GM10847 (cell line): Measurements from ENCODE around the gene S100A13.

Experiments
- POLR2A ChIP-seq: IDR thresholded peaks from 2 replicates; pipeline ENCODE4 v1.6.1; 2011; ENCODE audit not compliant: insufficient read length; ENCODE audit errors: extremely low read depth

S100A13 gene

GRCh38 chr1:153633161-153633753 lies 6.0 kb upstream of the S100A13 start:
- TF ChIP-seq POLR2A, result no peak

GRCh38 chr1:153631047-153632022 lies 4.0 kb upstream of the S100A13 start:
- TF ChIP-seq POLR2A, result no peak

- TF ChIP-seq POLR2A, result no peak
These were observed 3.1 kb upstream of the S100A13 start for GRCh38 chr1:153630384-153630783.

GRCh38 chr1:153629971-153630370 lies 2.7 kb upstream of the S100A13 start:
- TF ChIP-seq POLR2A, result no peak

GRCh38 chr1:153629343-153629665 lies 2.0 kb upstream of the S100A13 start:
- no peak for TF ChIP-seq POLR2A

- TF ChIP-seq POLR2A, result no peak
These were observed 1.5 kb upstream of the S100A13 start for GRCh38 chr1:153628638-153629342.

- TF ChIP-seq POLR2A, result no peak
These were observed 666 bp upstream of the S100A13 start, which contains the start of gene S100A1 for GRCh38 chr1:153627715-153628626. TSS of gene S100A1 (plus strand) at chr1:153628434. CDS start at chr1:153630522, 2,088 bp downstream.

- TF ChIP-seq POLR2A, result no peak
These were observed 815 bp downstream of the S100A13 start for GRCh38 chr1:153626477-153626903.

GRCh38 chr1:153624965-153625611 lies 2.2 kb downstream of the S100A13 start:
- TF ChIP-seq POLR2A, result no peak

- TF ChIP-seq POLR2A, result no peak
These were observed 4.2 kb downstream of the S100A13 start for GRCh38 chr1:153623101-153623500.

GRCh38 chr1:153619171-153619570 lies 8.1 kb downstream of the S100A13 start:
- TF ChIP-seq POLR2A, result no peak

- no peak for TF ChIP-seq POLR2A
These were observed 9.6 kb downstream of the S100A13 start for GRCh38 chr1:153617663-153618062.

- no peak for TF ChIP-seq POLR2A
These were observed 10.4 kb downstream of the S100A13 start for GRCh38 chr1:153616917-153617311.
